ENCODE data around the gene MRPL40.

Gene MRPL40

GRCh38 chr22:19448739-19449421 lies 16.5 kb downstream of the MRPL40 start:
- Histone ChIP-seq H3K4me3 (ENCODE audit: insufficient read depth, low read depth, low read length, poor library complexity, severe bottlenecking) (no peak overlapping the region), H3K4me1 (ENCODE audit: control insufficient read depth, insufficient read depth, low read length, poor library complexity, severe bottlenecking) (peaks cover 14% of the 10 kb centered on the region), H3K27me3 (replicated peaks; ENCODE audit: control insufficient read depth, insufficient read depth, low read length, poor library complexity, severe bottlenecking) (no peaks in the 10 kb centered on the region), H3K9me3 (ENCODE audit: control insufficient read depth, low read length) (no peaks in the 10 kb centered on the region), H3K36me3 (ENCODE audit: control insufficient read depth, insufficient read depth, low read length) (peaks cover 28% of the 10 kb centered on the region), H3K27ac (ENCODE audit: insufficient read depth, low read length, poor library complexity, severe bottlenecking) (no peak overlapping the region)
- DNase-seq, result no peak

- Histone ChIP-seq H3K36me3 (ENCODE audit: control insufficient read depth, insufficient read depth, low read length) (peaks cover 28% of the 10 kb centered on the region), H3K4me3 (ENCODE audit: insufficient read depth, low read depth, low read length, poor library complexity, severe bottlenecking) (no peak overlapping the region), H3K4me1 (ENCODE audit: control insufficient read depth, insufficient read depth, low read length, poor library complexity, severe bottlenecking) (peaks cover 14% of the 10 kb centered on the region), H3K27me3 (replicated peaks; ENCODE audit: control insufficient read depth, insufficient read depth, low read length, poor library complexity, severe bottlenecking) (no peaks in the 10 kb centered on the region), H3K27ac (ENCODE audit: insufficient read depth, low read length, poor library complexity, severe bottlenecking) (no peak overlapping the region), H3K9me3 (ENCODE audit: control insufficient read depth, low read length) (no peaks in the 10 kb centered on the region)
- no peak for DNase-seq
Measured at GRCh38 chr22:19449422-19449767, 17.1 kb downstream of the MRPL40 start.

- H3K27me3 ChIP-seq (replicated peaks; ENCODE audit: control insufficient read depth, insufficient read depth, low read length, poor library complexity, severe bottlenecking), result no peaks in the 10 kb centered on the region
- H3K4me1 ChIP-seq (ENCODE audit: control insufficient read depth, insufficient read depth, low read length, poor library complexity, severe bottlenecking), result peaks cover 14% of the 10 kb centered on the region
- no peak overlapping the region for H3K27ac ChIP-seq (ENCODE audit: insufficient read depth, low read length, poor library complexity, severe bottlenecking)
- no peak for DNase-seq
- no peaks in the 10 kb centered on the region for H3K9me3 ChIP-seq (ENCODE audit: control insufficient read depth, low read length)
- H3K4me3 ChIP-seq (ENCODE audit: insufficient read depth, low read depth, low read length, poor library complexity, severe bottlenecking), result no peak overlapping the region
- peaks cover 38% of the 10 kb centered on the region for H3K36me3 ChIP-seq (ENCODE audit: control insufficient read depth, insufficient read depth, low read length)
Measured at GRCh38 chr22:19450363-19451175, 18.2 kb downstream of the MRPL40 start.

- Histone ChIP-seq H3K27ac (ENCODE audit: insufficient read depth, low read length, poor library complexity, severe bottlenecking) (no peak overlapping the region), H3K4me3 (ENCODE audit: insufficient read depth, low read depth, low read length, poor library complexity, severe bottlenecking) (no peak overlapping the region), H3K27me3 (replicated peaks; ENCODE audit: control insufficient read depth, insufficient read depth, low read length, poor library complexity, severe bottlenecking) (no peaks in the 10 kb centered on the region), H3K36me3 (ENCODE audit: control insufficient read depth, insufficient read depth, low read length) (peaks cover 48% of the 10 kb centered on the region), H3K4me1 (ENCODE audit: control insufficient read depth, insufficient read depth, low read length, poor library complexity, severe bottlenecking) (peaks cover 9% of the 10 kb centered on the region), H3K9me3 (ENCODE audit: control insufficient read depth, low read length) (no peaks in the 10 kb centered on the region)
- DNase-seq, result no peak
Measured at GRCh38 chr22:19451570-19451969, 19.2 kb downstream of the MRPL40 start.

GRCh38 chr22:19453718-19454117 lies 21.4 kb downstream of the MRPL40 start:
- H3K27me3 ChIP-seq (replicated peaks; ENCODE audit: control insufficient read depth, insufficient read depth, low read length, poor library complexity, severe bottlenecking), result no peaks in the 10 kb centered on the region
- no peak overlapping the region for H3K27ac ChIP-seq (ENCODE audit: insufficient read depth, low read length, poor library complexity, severe bottlenecking)
- no peaks in the 10 kb centered on the region for H3K4me1 ChIP-seq (ENCODE audit: control insufficient read depth, insufficient read depth, low read length, poor library complexity, severe bottlenecking)
- H3K4me3 ChIP-seq (ENCODE audit: insufficient read depth, low read depth, low read length, poor library complexity, severe bottlenecking), result no peak overlapping the region
- peaks cover 62% of the 10 kb centered on the region for H3K36me3 ChIP-seq (ENCODE audit: control insufficient read depth, insufficient read depth, low read length)
- no peak for DNase-seq
- H3K9me3 ChIP-seq (ENCODE audit: control insufficient read depth, low read length), result no peaks in the 10 kb centered on the region

- Histone ChIP-seq H3K4me3 (ENCODE audit: insufficient read depth, low read depth, low read length, poor library complexity, severe bottlenecking) (no peak overlapping the region), H3K9me3 (ENCODE audit: control insufficient read depth, low read length) (no peaks in the 10 kb centered on the region), H3K27me3 (replicated peaks; ENCODE audit: control insufficient read depth, insufficient read depth, low read length, poor library complexity, severe bottlenecking) (no peaks in the 10 kb centered on the region), H3K4me1 (ENCODE audit: control insufficient read depth, insufficient read depth, low read length, poor library complexity, severe bottlenecking) (no peaks in the 10 kb centered on the region), H3K36me3 (ENCODE audit: control insufficient read depth, insufficient read depth, low read length) (peaks cover 62% of the 10 kb centered on the region), H3K27ac (ENCODE audit: insufficient read depth, low read length, poor library complexity, severe bottlenecking) (no peak overlapping the region)
- no peak for DNase-seq
Measured at GRCh38 chr22:19454156-19454555, 21.8 kb downstream of the MRPL40 start.

- Histone ChIP-seq H3K27ac (ENCODE audit: insufficient read depth, low read length, poor library complexity, severe bottlenecking) (no peak overlapping the region), H3K27me3 (replicated peaks; ENCODE audit: control insufficient read depth, insufficient read depth, low read length, poor library complexity, severe bottlenecking) (no peaks in the 10 kb centered on the region), H3K4me3 (ENCODE audit: insufficient read depth, low read depth, low read length, poor library complexity, severe bottlenecking) (no peak overlapping the region), H3K4me1 (ENCODE audit: control insufficient read depth, insufficient read depth, low read length, poor library complexity, severe bottlenecking) (no peaks in the 10 kb centered on the region), H3K9me3 (ENCODE audit: control insufficient read depth, low read length) (no peaks in the 10 kb centered on the region), H3K36me3 (ENCODE audit: control insufficient read depth, insufficient read depth, low read length) (peaks cover 62% of the 10 kb centered on the region)
- DNase-seq, result no peak
Measured at GRCh38 chr22:19455033-19455432, 22.7 kb downstream of the MRPL40 start.

GRCh38 chr22:19455585-19456370 lies 23.4 kb downstream of the MRPL40 start:
- DNase-seq, result no peak
- Histone ChIP-seq H3K36me3 (ENCODE audit: control insufficient read depth, insufficient read depth, low read length) (peaks cover 62% of the 10 kb centered on the region), H3K27ac (ENCODE audit: insufficient read depth, low read length, poor library complexity, severe bottlenecking) (no peak overlapping the region), H3K4me1 (ENCODE audit: control insufficient read depth, insufficient read depth, low read length, poor library complexity, severe bottlenecking) (no peaks in the 10 kb centered on the region), H3K9me3 (ENCODE audit: control insufficient read depth, low read length) (no peaks in the 10 kb centered on the region), H3K27me3 (replicated peaks; ENCODE audit: control insufficient read depth, insufficient read depth, low read length, poor library complexity, severe bottlenecking) (no peaks in the 10 kb centered on the region), H3K4me3 (ENCODE audit: insufficient read depth, low read depth, low read length, poor library complexity, severe bottlenecking) (no peak overlapping the region)

- Histone ChIP-seq H3K36me3 (ENCODE audit: control insufficient read depth, insufficient read depth, low read length) (peaks cover 62% of the 10 kb centered on the region), H3K4me1 (ENCODE audit: control insufficient read depth, insufficient read depth, low read length, poor library complexity, severe bottlenecking) (no peaks in the 10 kb centered on the region), H3K9me3 (ENCODE audit: control insufficient read depth, low read length) (no peaks in the 10 kb centered on the region), H3K27me3 (replicated peaks; ENCODE audit: control insufficient read depth, insufficient read depth, low read length, poor library complexity, severe bottlenecking) (no peaks in the 10 kb centered on the region), H3K4me3 (ENCODE audit: insufficient read depth, low read depth, low read length, poor library complexity, severe bottlenecking) (no peak overlapping the region), H3K27ac (ENCODE audit: insufficient read depth, low read length, poor library complexity, severe bottlenecking) (no peak overlapping the region)
- no peak for DNase-seq
Measured at GRCh38 chr22:19456541-19456940, 24.2 kb downstream of the MRPL40 start.
